GM12878 (cell line): Measurements from ENCODE around the gene ASIP.
"Not testable (repeated sequence)": the region's sequence is repeated elsewhere in the genome, so short reads cannot be mapped to it uniquely, and the experiment has no call there.

Source experiments
- BACH1 ChIP-seq: fragments of 450-650 bp; IDR thresholded peaks from 2 replicates; pipeline ENCODE4 v1.6.1; 2017; ENCODE audit warnings: mild to moderate bottlenecking, borderline replicate concordance
- CEBPB ChIP-seq, 2 experiments: fragments of 150-350 bp in 1 of 2; IDR thresholded peaks; 2 replicates each; pipeline ENCODE4 v1.6.1; 2012 to 2014; ENCODE audit warnings: low read depth in 2 of 2, low read length in 2 of 2, borderline replicate concordance in 1 of 2, inconsistent platforms in 1 of 2
- ETV6 ChIP-seq, 2 experiments: fragments of 450-650 bp in 1 of 2; IDR thresholded peaks in 1 of 2; conservative IDR thresholded peaks in 1 of 2; 2 replicates each; pipeline ENCODE4 v1.6.1; 2014; ENCODE audit warnings: antibody characterized with exemption in 1 of 2, borderline replicate concordance in 1 of 2, low read depth in 1 of 2, mild to moderate bottlenecking in 1 of 2, moderate library complexity in 1 of 2
- JUNB ChIP-seq: IDR thresholded peaks from 2 replicates; pipeline ENCODE4 v1.6.1; 2016; ENCODE audit warnings: antibody characterized with exemption, mild to moderate bottlenecking
- MTA2 ChIP-seq: fragments of 450-650 bp; IDR thresholded peaks from 2 replicates; pipeline ENCODE4 v1.6.1; 2016; ENCODE audit warnings: low read depth, mild to moderate bottlenecking, moderate library complexity
- MYC ChIP-seq: IDR thresholded peaks from 2 replicates; pipeline ENCODE4 v1.6.1; 2011; ENCODE audit warnings: mild to moderate bottlenecking, low read length, moderate library complexity, inconsistent platforms; ENCODE audit not compliant: insufficient read depth, insufficient replicate concordance, insufficient read length, severe bottlenecking
- SP1 ChIP-seq: IDR thresholded peaks from one replicate; pipeline ENCODE4 v1.6.1; 2011; ENCODE audit warnings: low read depth, low read length
- TF ChIP-seq, protein P1 (sequence below), 3 experiments: IDR thresholded peaks in 2 of 3; conservative IDR thresholded peaks in 1 of 3; 2 replicates each; pipeline ENCODE4 v1.5.1; 2011; ENCODE audit warnings: low read depth in 3 of 3, low read length in 3 of 3, mild to moderate bottlenecking in 3 of 3, control low read depth in 2 of 3, moderate library complexity in 2 of 3, inconsistent platforms in 1 of 3, mixed read lengths in 1 of 3; ENCODE audit not compliant: control insufficient read depth in 2 of 3, insufficient read depth in 1 of 3; ENCODE audit errors: extremely low read depth in 1 of 3
- TF ChIP-seq, protein P2 (sequence below): IDR thresholded peaks from 2 replicates; pipeline ENCODE4 v1.6.1; 2012; ENCODE audit warnings: low read depth, low read length, improper control_type of control experiment

DNA sequence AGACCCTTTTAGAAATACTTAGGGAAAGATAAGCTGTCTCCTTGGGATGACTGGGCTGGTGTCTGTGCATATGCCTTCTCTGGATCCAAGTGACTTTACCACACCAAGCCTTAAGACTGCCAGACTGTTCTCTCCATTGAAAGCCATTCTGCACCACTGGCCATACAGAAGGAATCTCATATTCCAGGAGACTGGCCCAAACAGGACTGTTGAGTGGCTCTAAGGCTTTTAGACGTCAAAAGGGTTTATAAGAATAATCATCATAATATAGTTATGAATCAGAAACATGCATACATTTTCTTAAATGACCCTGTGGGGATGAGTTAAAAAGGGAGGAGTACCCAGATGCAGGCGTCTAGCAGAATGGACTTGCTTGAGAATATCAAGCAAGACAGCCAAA lies 17.0 kb upstream of the ASIP start:
- TF ChIP-seq, protein P1, sequence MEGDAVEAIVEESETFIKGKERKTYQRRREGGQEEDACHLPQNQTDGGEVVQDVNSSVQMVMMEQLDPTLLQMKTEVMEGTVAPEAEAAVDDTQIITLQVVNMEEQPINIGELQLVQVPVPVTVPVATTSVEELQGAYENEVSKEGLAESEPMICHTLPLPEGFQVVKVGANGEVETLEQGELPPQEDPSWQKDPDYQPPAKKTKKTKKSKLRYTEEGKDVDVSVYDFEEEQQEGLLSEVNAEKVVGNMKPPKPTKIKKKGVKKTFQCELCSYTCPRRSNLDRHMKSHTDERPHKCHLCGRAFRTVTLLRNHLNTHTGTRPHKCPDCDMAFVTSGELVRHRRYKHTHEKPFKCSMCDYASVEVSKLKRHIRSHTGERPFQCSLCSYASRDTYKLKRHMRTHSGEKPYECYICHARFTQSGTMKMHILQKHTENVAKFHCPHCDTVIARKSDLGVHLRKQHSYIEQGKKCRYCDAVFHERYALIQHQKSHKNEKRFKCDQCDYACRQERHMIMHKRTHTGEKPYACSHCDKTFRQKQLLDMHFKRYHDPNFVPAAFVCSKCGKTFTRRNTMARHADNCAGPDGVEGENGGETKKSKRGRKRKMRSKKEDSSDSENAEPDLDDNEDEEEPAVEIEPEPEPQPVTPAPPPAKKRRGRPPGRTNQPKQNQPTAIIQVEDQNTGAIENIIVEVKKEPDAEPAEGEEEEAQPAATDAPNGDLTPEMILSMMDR (IDR thresholded peaks at IDR 0.05 in 2 of 3, conservative IDR thresholded peaks at IDR 0.05 in 1 of 3; ENCODE audit: control insufficient read depth in 2 of 3, extremely low read depth in 1 of 3, insufficient read depth in 1 of 3, low read depth in 3 of 3, low read length in 3 of 3) = not testable (repeated sequence)
- TF ChIP-seq MTA2; MYC; CEBPB (IDR thresholded peaks at IDR 0.05; ENCODE audit: borderline replicate concordance in 1 of 2, low read depth in 2 of 2, low read length in 2 of 2); BACH1; SP1; ETV6 (conservative IDR thresholded peaks at IDR 0.05 in 1 of 2, IDR thresholded peaks at IDR 0.05 in 1 of 2; ENCODE audit: borderline replicate concordance in 1 of 2, low read depth in 1 of 2); JUNB: not testable (repeated sequence)
- TF ChIP-seq, protein P2, sequence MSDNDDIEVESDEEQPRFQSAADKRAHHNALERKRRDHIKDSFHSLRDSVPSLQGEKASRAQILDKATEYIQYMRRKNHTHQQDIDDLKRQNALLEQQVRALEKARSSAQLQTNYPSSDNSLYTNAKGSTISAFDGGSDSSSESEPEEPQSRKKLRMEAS = not testable (repeated sequence)
